GM12801 (cell line): Measurements from ENCODE around the gene AKAP17A.

Experiments
- TF ChIP-seq, protein P1 (sequence below): IDR thresholded peaks from one replicate; pipeline ENCODE4 v1.5.1; 2011; ENCODE audit warnings: control low read depth; ENCODE audit not compliant: insufficient read length; ENCODE audit errors: extremely low read depth

AKAP17A gene, protein sequence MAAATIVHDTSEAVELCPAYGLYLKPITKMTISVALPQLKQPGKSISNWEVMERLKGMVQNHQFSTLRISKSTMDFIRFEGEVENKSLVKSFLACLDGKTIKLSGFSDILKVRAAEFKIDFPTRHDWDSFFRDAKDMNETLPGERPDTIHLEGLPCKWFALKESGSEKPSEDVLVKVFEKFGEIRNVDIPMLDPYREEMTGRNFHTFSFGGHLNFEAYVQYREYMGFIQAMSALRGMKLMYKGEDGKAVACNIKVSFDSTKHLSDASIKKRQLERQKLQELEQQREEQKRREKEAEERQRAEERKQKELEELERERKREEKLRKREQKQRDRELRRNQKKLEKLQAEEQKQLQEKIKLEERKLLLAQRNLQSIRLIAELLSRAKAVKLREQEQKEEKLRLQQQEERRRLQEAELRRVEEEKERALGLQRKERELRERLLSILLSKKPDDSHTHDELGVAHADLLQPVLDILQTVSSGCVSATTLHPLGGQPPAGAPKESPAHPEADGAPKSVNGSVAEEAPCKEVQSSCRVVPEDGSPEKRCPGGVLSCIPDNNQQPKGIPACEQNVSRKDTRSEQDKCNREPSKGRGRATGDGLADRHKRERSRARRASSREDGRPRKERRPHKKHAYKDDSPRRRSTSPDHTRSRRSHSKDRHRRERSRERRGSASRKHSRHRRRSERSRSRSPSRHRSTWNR

DNA sequence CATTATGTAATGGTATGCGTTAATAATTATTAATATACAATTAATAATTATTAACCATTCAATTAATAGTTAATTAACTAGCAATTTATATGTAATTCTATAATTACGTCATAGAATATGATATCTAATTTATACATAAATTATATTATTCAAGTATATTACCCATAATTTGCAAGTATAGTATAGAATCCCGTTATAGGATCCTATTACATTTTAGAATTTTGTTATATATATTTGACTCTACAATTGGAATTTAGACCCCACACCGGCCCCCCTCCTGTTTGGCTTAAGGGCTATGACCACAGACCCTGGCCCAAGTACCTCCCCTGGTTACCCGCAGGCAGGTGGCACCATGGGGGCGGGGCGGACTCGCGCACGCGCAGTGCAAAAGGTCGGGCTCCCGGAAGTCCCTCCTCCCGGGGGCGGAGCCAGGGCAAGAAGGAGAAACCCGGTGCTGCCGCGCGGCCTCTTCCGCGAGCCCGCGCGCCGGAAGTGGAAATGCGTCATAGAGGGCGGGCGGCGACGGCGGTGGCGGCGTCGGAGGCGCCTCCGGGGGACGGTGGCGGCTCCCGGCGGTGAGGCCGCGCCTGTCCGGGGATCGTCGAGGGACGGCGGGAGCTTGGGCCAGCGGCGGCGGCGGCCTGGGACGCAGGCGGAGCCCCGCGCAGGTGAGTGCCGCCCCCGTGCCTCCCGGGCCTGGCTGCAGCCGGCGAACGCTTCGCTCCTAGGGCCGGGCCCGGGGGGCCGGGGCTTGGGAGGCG, at the start of gene AKAP17A:
TSS of gene AKAP17A (plus strand) at position 503 of the 761 bp plus-strand sequence. CDS start 1,859 bp downstream, outside the sequence.
- TF ChIP-seq, protein P1, sequence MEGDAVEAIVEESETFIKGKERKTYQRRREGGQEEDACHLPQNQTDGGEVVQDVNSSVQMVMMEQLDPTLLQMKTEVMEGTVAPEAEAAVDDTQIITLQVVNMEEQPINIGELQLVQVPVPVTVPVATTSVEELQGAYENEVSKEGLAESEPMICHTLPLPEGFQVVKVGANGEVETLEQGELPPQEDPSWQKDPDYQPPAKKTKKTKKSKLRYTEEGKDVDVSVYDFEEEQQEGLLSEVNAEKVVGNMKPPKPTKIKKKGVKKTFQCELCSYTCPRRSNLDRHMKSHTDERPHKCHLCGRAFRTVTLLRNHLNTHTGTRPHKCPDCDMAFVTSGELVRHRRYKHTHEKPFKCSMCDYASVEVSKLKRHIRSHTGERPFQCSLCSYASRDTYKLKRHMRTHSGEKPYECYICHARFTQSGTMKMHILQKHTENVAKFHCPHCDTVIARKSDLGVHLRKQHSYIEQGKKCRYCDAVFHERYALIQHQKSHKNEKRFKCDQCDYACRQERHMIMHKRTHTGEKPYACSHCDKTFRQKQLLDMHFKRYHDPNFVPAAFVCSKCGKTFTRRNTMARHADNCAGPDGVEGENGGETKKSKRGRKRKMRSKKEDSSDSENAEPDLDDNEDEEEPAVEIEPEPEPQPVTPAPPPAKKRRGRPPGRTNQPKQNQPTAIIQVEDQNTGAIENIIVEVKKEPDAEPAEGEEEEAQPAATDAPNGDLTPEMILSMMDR, result no peak

DNA sequence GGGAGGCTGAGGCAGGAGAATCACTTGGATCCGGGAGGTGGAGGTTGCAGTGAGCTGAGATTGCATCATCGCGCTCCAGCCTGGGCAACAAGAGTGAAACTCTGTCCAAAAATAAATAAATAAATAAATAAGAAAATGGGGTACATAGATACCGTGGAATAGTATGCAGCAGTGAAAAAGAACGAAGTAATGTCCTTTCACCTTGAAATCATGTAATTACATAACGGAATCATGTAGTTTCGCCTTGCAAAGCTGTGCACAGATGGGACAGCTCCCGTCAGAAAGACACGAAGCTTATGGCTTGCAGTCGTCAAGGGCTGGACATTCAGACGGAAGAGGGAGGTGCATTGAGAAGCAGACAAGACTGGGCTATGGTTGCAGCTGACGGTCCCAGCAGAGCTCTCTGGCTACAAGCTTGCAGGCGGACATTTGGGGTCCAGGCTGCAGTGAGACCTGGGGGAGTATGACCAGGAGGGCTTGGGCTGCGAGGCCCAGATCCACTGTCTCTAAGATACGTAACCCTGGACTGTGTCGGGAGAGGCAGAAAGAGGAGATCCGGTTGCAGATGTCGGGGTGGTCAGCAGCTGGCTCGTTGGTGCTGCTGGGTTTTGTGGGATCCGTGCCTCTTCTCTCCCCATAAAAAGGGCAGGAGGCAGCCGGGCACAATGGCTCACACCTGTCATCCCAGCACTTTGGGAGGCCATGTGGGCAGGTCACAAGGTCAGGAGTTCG, 48.2 kb upstream of the AKAP17A start:
- TF ChIP-seq, protein P1, result no peak

DNA sequence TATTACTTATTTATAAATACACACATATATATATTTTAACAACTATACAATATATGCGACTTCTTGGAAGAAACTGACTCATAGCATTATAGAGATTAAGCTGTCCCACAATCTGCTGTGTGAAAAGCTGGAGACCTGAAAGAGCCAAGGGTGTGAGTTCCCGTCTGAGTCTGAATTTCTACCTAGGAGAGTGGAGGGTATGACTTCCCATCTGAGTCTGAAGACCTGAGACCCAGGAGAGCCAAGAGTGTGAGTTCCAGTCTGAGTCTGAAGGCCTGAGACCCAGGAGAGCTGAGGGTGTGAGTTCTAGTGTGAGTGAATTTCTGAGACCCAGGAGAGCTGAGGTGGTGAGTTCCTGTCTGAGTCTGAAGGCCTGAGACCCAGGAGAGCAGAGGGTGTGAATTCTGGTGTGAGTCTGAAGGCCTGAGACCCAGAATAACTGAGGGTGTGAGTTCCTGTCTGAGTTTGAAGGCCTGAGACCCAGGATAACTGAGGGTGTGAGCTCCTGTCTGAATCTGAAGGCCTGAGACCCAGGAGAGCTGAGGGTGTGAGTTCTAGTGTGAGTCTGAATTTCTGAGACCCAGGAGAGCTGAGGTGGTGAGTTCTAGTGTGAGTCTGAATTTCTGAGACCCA, 45.5 kb upstream of the AKAP17A start:
- TF ChIP-seq, protein P1, result no peak

DNA sequence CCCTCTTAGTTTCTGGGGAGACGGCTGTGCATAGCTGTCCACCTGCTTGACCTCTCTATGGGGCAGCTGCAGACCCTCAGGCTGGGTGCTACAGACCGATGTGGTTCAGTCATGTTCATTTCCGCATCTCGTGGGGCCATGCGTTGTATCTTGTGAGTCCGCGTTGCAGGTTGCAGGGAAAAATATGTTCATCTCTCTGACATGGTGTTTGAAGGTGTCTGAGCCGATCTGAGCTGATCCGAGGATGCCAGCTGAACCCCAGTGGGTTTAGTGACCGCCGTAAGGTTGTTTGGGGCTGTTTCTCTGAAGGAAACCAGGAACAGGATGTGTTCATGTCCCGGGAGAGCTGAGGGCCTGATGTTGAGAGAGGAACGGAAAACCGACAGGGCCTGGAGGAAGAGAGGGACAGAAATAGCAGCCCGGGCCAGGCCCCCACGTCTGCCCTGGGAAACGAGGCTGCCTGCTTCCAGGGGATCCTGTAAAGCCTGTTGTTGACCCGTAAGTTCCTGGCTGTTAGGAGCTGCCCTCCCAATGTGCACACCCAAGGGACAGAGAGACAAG, 44.6 kb upstream of the AKAP17A start:
- TF ChIP-seq, protein P1, result no peak

DNA sequence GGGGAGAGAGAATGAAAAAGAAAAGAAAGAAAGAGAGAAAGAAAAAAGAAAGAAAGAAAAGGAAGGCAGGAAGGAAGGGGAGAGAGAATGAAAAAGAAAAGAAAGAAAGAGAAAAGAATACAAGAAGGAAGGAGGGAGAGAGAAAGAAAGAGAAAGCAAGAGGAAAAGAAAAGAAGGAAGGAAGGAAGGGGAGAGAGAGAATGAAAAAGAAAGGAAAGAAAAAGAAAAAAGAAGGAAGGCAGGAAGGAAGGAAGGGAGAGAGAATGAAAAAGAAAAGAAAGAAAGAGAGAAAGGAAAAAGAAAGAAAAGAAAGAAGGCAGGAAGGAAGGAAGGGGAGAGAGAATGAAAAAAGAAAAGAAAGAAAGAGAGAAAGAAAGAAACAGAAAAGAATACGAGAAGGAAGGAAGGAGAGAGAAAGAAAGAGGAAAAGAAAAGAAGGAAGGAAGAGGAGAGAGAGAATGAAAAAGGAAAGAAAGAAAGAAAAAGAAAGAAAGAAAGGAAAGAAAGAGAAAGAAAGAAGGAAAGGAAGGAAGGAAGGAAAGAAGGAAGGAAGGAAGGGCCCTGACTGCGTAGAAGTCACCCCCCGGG, 39.4 kb upstream of the AKAP17A start:
- TF ChIP-seq, protein P1, result no peak

DNA sequence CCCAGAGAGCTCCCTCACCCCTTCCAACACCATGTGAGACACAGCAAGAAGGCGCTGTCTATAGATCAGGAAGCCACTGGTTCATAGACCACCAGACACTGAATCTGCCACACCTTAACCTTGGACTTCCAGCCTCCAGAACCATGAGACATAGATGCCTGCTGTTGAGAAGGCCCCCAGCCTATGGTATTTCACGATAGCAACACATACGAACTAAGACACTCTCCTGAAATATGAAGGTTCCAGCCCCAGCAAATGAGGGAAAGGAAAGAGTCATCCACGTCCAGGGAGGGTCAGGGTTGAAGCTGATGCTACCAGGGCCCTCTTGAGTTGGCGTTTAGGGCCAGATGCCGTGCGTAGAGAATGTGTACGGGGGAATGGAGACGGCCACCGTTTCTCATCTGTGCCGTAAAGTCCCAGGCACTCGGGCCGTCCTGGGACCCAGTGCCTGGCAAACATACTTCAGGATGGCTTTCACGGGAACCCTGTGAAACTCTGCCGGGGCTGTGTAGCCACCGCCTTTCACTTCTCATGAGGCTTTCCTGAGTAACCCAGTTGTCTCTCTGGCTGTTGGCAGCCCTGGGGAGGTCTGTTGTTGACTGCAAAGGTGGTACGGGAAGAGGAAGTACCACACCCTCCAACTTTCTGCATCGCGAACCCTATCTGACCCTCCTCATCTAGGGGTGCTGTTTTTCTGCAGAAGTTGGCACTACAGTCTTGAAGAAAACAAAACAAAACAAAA, 36.8 kb upstream of the AKAP17A start:
- TF ChIP-seq, protein P1, result no peak
